Esophagus squamous epithelium (tissue), 5 donors: ENCODE results near the gene EHD4. TPM values are rescaled to one million over a fixed set of nuclear protein-coding genes. Genes with fewer than 3 reads are reported as not detected.

ENCODE experiments used
- DNase-seq: peaks from one replicate; lab custom pipeline; 2025; lab: John Stamatoyannopoulos, UW
- H3K27ac ChIP-seq, 4 donors: fragments of 200-600 bp; sonication (generic); one replicate each; pipeline ENCODE4 v1.5.1; 2016 to 2019; ENCODE audit warnings: mild to moderate bottlenecking in 1 of 4
- H3K27me3 ChIP-seq, 4 donors: fragments of 200-600 bp; sonication (generic); 1 replicate in 3 of 4; 2 replicates in 1 of 4; pipeline versions ENCODE4 v1.5.1 to v1.6.0; 2017 to 2021; ENCODE audit warnings: antibody characterized with exemption in 1 of 4
- H3K36me3 ChIP-seq, 3 donors: fragments of 200-600 bp; sonication (generic); one replicate each; pipeline ENCODE4 v1.5.1; 2016 to 2019
- H3K4me1 ChIP-seq, 3 donors: fragments of 200-600 bp; sonication (generic); one replicate each; pipeline ENCODE4 v1.5.1; 2017 to 2019
- H3K4me3 ChIP-seq, 4 donors: fragments of 200-600 bp; sonication (generic); 1 replicate in 3 of 4; 2 replicates in 1 of 4; pipeline ENCODE4 v1.5.1; 2016 to 2019; ENCODE audit warnings: mild to moderate bottlenecking in 2 of 4, moderate library complexity in 1 of 4
- H3K9me3 ChIP-seq, 3 donors: fragments of 200-600 bp; sonication (generic); one replicate each; pipeline ENCODE4 v1.5.1; 2016 to 2019
- CTCF ChIP-seq, 6 experiments: fragments of 450-650 bp in 4 of 6; fragments of 200-600 bp in 2 of 6; sonication (generic) in 2 of 6; IDR thresholded peaks; one replicate each; pipeline ENCODE4 v1.5.1; 2016 to 2019; ENCODE audit warnings: antibody characterized with exemption in 6 of 6, mild to moderate bottlenecking in 4 of 6, moderate library complexity in 4 of 6
- POLR2A ChIP-seq, 4 donors: fragments of 450-650 bp; IDR thresholded peaks; one replicate each; pipeline ENCODE4 v1.6.1; 2017; ENCODE audit warnings: antibody characterized with exemption in 4 of 4, mild to moderate bottlenecking in 4 of 4, moderate library complexity in 3 of 4
- WGBS, 2 donors: methylation state at CpG; one replicate each; pipeline ENCODE4 v1.1.5; 2018; 5-methylcytosine and 5-hydroxymethylcytosine counted together
- intact Hi-C: fragments of 100-400 bp; cut with DNase I; formaldehyde crosslinking; loops from one replicate; pipeline ENCODE4 v1.15.0; 2022
- total RNA-seq, 4 donors: library from RNA; depleted of rRNA; stranded (reverse); fragments of >200 nt; gene quantifications; one replicate each; pipeline ENCODE4 v1.1.0, GENCODE V29; 2016
- donor health status: DM: yes; HTN: yes; CAD: no.

The EHD4 gene
- total RNA-seq, 4 donors from 2014 or later = 25.4 to 45.3 (median 27.8) TPM

- Histone ChIP-seq H3K9me3 (no peaks in the 10 kb centered on the region), H3K4me3 (no peak overlapping the region), H3K36me3 (no peaks in the 10 kb centered on the region), H3K4me1 (peaks cover 0 to 26% (median 3%) of the 10 kb centered on the region in 3 donors), H3K27ac (no peak overlapping the region), H3K27me3 (peaks cover 0 to under 1% (median 0%) of the 10 kb centered on the region in 4 donors)
- intact Hi-C loops = loop anchor here (5.0 to 10.0 kb wide), 2 partner anchors 78 to 150 kb away; no protein-coding TSS in a partner anchor
- DNase-seq = no peak
- no peak for TF ChIP-seq POLR2A (IDR thresholded peaks at IDR 0.05)
- TF ChIP-seq CTCF (IDR thresholded peaks at IDR 0.05) = no peak
- WGBS, 2 donors = 60 to 81% methylated on average over 1 to 4 of the region's 5 CpGs
These were observed 12.3 kb upstream of the EHD4 start for GRCh38 chr15:41984622-41985021.

- WGBS, 2 donors = 91 to 95% methylated on average over 14 to 16 of the region's 17 CpGs
These were observed 11.5 kb upstream of the EHD4 start for GRCh38 chr15:41983621-41984571.

GRCh38 chr15:41983221-41983620 lies 10.9 kb upstream of the EHD4 start:
- intact Hi-C loops = loop anchor here (10.0 kb wide), 1 partner anchor 152 kb away; no protein-coding TSS in a partner anchor
- H3K27ac ChIP-seq = no peak overlapping the region
- no peaks in the 10 kb centered on the region for H3K27me3 ChIP-seq
- H3K9me3 ChIP-seq = no peaks in the 10 kb centered on the region
- DNase-seq = no peak
- no peaks in the 10 kb centered on the region for H3K36me3 ChIP-seq
- WGBS, 2 donors = 72 to 81% methylated on average over 7 of the region's 7 CpGs
- peaks cover 0 to 27% (median 3%) of the 10 kb centered on the region in 3 donors for H3K4me1 ChIP-seq
- no peak for TF ChIP-seq POLR2A (IDR thresholded peaks at IDR 0.05)
- no peak for TF ChIP-seq CTCF (IDR thresholded peaks at IDR 0.05)
- H3K4me3 ChIP-seq = no peak overlapping the region

More at GRCh38 chr15:41983621-41984571, 11.5 kb upstream of the EHD4 start:
- no peak for DNase-seq
- no peak overlapping the region for H3K4me3 ChIP-seq
- no peaks in the 10 kb centered on the region for H3K27me3 ChIP-seq
- intact Hi-C loops = loop anchor here (10.0 kb wide), 1 partner anchor 151 kb away; no protein-coding TSS in a partner anchor
- TF ChIP-seq CTCF (IDR thresholded peaks at IDR 0.05) (no peak), POLR2A (IDR thresholded peaks at IDR 0.05) (no peak)
- H3K9me3 ChIP-seq = no peaks in the 10 kb centered on the region
- peaks cover 0 to 27% (median 3%) of the 10 kb centered on the region in 3 donors for H3K4me1 ChIP-seq
- H3K27ac ChIP-seq = no peak overlapping the region
- H3K36me3 ChIP-seq = no peaks in the 10 kb centered on the region

- Histone ChIP-seq H3K36me3 (no peaks in the 10 kb centered on the region), H3K4me1 (peaks cover 0 to 27% (median 3%) of the 10 kb centered on the region in 3 donors), H3K27ac (no peak overlapping the region), H3K4me3 (no peak overlapping the region), H3K27me3 (no peaks in the 10 kb centered on the region), H3K9me3 (no peaks in the 10 kb centered on the region)
- DNase-seq = no peak
- WGBS, 2 donors = 91 to 97% methylated on average over 7 to 9 of the region's 10 CpGs
- TF ChIP-seq CTCF (IDR thresholded peaks at IDR 0.05) (no peak), POLR2A (IDR thresholded peaks at IDR 0.05) (no peak)
- intact Hi-C loops = loop anchor here (10.0 kb wide), 1 partner anchor 152 kb away; no protein-coding TSS in a partner anchor
These were observed 10.0 kb upstream of the EHD4 start for GRCh38 chr15:41982133-41982930.
